Heart left ventricle (tissue), 16 donors: Measurements from ENCODE around the gene ZNF57. TPM values are rescaled to one million over a fixed set of nuclear protein-coding genes. Genes with fewer than 3 reads are reported as not detected.

ENCODE experiments used
- ATAC-seq, 4 donors: fragments of 200-7000 bp; cut with Tn5 transposase; one replicate each; pipeline ENCODE4 v1.9.1; 2020 to 2022; ENCODE audit warnings: moderate library complexity in 4 of 4, mild to moderate bottlenecking in 3 of 4, moderate number of reproducible peaks in 1 of 4
- DNase-seq, 5 donors: peaks; one replicate each; pipeline ENCODE4 v3.0.0-alpha.2; 2020
- H3K27ac ChIP-seq, 12 donors: fragments of 200-600 bp; sonication (generic) in 4 of 12; one replicate each; pipeline versions ENCODE4 v1.5.0 to v1.8.0; 2016 to 2022; ENCODE audit warnings: mild to moderate bottlenecking in 2 of 12
- H3K27me3 ChIP-seq, 9 donors: fragments of 200-600 bp; sonication (generic) in 2 of 9; one replicate each; pipeline versions ENCODE4 v1.5.1 to v1.8.0; 2016 to 2022; ENCODE audit warnings: mild to moderate bottlenecking in 3 of 9
- H3K36me3 ChIP-seq, 9 donors: fragments of 200-600 bp; sonication (generic) in 2 of 9; one replicate each; pipeline versions ENCODE4 v1.5.0 to v1.8.0; 2018 to 2022; ENCODE audit warnings: mild to moderate bottlenecking in 2 of 9
- H3K4me1 ChIP-seq, 12 donors: fragments of 200-600 bp; sonication (generic) in 4 of 12; one replicate each; pipeline versions ENCODE4 v1.5.0 to v1.8.0; 2016 to 2022; ENCODE audit warnings: mild to moderate bottlenecking in 3 of 12
- H3K4me3 ChIP-seq, 12 donors: fragments of 200-600 bp; sonication (generic) in 4 of 12; one replicate each; pipeline versions ENCODE4 v1.5.0 to v1.8.0; 2017 to 2022; ENCODE audit warnings: mild to moderate bottlenecking in 9 of 12, moderate library complexity in 4 of 12
- H3K9me3 ChIP-seq, 12 donors: fragments of 200-600 bp; sonication (generic) in 4 of 12; one replicate each; pipeline versions ENCODE4 v1.5.0 to v1.8.0; 2016 to 2022; ENCODE audit warnings: mild to moderate bottlenecking in 1 of 12
- CTCF ChIP-seq, 12 donors: fragments of 200-600 bp; sonication (generic) in 4 of 12; IDR thresholded peaks; one replicate each; pipeline versions ENCODE4 v1.5.0 to v1.8.0; 2018 to 2022; ENCODE audit warnings: antibody characterized with exemption in 12 of 12, mild to moderate bottlenecking in 5 of 12
- POLR2A ChIP-seq, 2 donors: fragments of 450-650 bp; IDR thresholded peaks; one replicate each; pipeline ENCODE4 v1.6.1; 2017; ENCODE audit warnings: antibody characterized with exemption in 2 of 2, mild to moderate bottlenecking in 2 of 2, moderate library complexity in 2 of 2
- WGBS, 4 donors: extraction: QIAGEN DNeasy Blood & Tissue Kit in 2 of 4; methylation state at CpG; one replicate each; pipeline versions ENCODE4 v1.1.5 to v1.1.7; 2013 to 2018; 5-methylcytosine and 5-hydroxymethylcytosine counted together
- intact Hi-C, 10 donors: fragments of 100-400 bp; cut with DNase I; formaldehyde crosslinking; loops; one replicate each; pipeline versions ENCODE4 v1.11.1 to v1.14.2; 2022
- polyA plus RNA-seq, 2 donors: library from polyadenylated mRNA; stranded (reverse); fragments of 200-250 nt; gene quantifications; one replicate each; pipeline ENCODE4 v1.2.3, GENCODE V29; 2013
- total RNA-seq, 9 donors: library from RNA; depleted of rRNA in 2 of 9; stranded (reverse); fragments of >200 nt in 2 of 9; fragmentation: NEBNext Ultra II Directional in 3 of 9; extraction: Animal tissue kit (Norgen Biotek cat#: 25700) in 3 of 9; gene quantifications; one replicate each; pipeline versions ENCODE4 v1.1.0 to v1.2.4, GENCODE V29; 2016 to 2023
- donor health status: ischemic (EF 13 %, LVEDD 7.1; RV severe dilation, severe dysfunction).
- donor health status: healthy with polysubstance abuse.
- donor health status: DM: no; HTN: yes; CAD: no.
- donor health status: DM: no; HTN: no; CAD: no.
- donor health status: ischemic (EF 25% LVEDD 6.9; RV normal size, moderate dysfunction).
- donor health status: ischemic (EF 25% LVEDD 5.7; RV mildly dilated, moderate dysfunction).
- donor health status: healthy.
- donor health status: DM: yes; HTN: yes; CAD: no.
- donor health status: ischemic (EF 35%, LVEDD 5.7; RV mildly dilated, moderate dysfunction).
- donor health status: nonischemic (EF 11% LVEDD 7.7; RV severe dilation, severe dysfunction).
- donor health status: DM: yes; HTN: yes; CAD: no.
- donor health status: PGD.
- donor health status: ischemic (EF 29% LVEDD 5.4; RV normal size, mild dysfunction).
- donor health status: nonischemic (EF 23%, LVEDD 6.1; RV moderate dilation, normal function).

The ZNF57 gene
- total and polyA plus RNA-seq, 11 donors, result 2.1 to 5.6 (median 3.3) TPM

- no peak for TF ChIP-seq POLR2A (IDR thresholded peaks at IDR 0.05)
- no peak for TF ChIP-seq CTCF (IDR thresholded peaks at IDR 0.05)
- Histone ChIP-seq H3K9me3 (no peaks in the 10 kb centered on the region), H3K4me3 (no peak overlapping the region), H3K27ac (no peak overlapping the region), H3K36me3 (peaks cover 0 to 15% (median 13%) of the 10 kb centered on the region in 9 donors), H3K4me1 (peaks cover 0 to 16% (median 7%) of the 10 kb centered on the region in 12 donors), H3K27me3 (no peaks in the 10 kb centered on the region)
- WGBS, 4 donors, result 87 to 92% (median 89%) methylated on average over 14 of the region's 14 CpGs
- no peak for DNase-seq
- intact Hi-C loops, result loop anchor here in 9 of 10 donors (5.0 to 10.0 kb wide), 3 partner anchors 41 to 58 kb away; partner anchors contain the start of gene ZNF57 (in 8 of the 9)
- no peak for ATAC-seq
Measured at GRCh38 chr19:2942928-2943640, 42.4 kb downstream of the ZNF57 start.

GRCh38 chr19:2944403-2944774, 43.7 kb downstream of the ZNF57 start:
- H3K4me3 ChIP-seq, result peak overlapping the region; percentile 38 to 99 (median 80)
- DNase-seq (peak in 1 of 5 donors; percentile 10), ATAC-seq (no peak)
- peaks cover 0 to 24% (median 14%) of the 10 kb centered on the region in 12 donors for H3K4me1 ChIP-seq
- no peaks in the 10 kb centered on the region for H3K27me3 ChIP-seq
- WGBS, 4 donors, result 3 to 8% (median 3%) methylated on average over 9 to 23 of the region's 23 CpGs
- peak overlapping the region in 10 of 12 donors; percentile 57 to 97 (median 92) for H3K27ac ChIP-seq
- H3K36me3 ChIP-seq, result peaks cover 0 to 5% (median 4%) of the 10 kb centered on the region in 9 donors
- TF ChIP-seq CTCF (IDR thresholded peaks at IDR 0.05) (no peak), POLR2A (IDR thresholded peaks at IDR 0.05) (no peak)
- H3K9me3 ChIP-seq, result no peaks in the 10 kb centered on the region
- intact Hi-C loops, result loop anchor here (2.0 to 10.0 kb wide), 4 partner anchors 42 to 60 kb away; partner anchors contain the start of gene ZNF57 (in 9 of the 10)

GRCh38 chr19:2944775-2945574, 44.2 kb downstream of the ZNF57 start, which contains the start of gene ZNF77:
Gene ZNF77 (minus strand): TSS chr19:2944971. CDS start chr19:2944840, 131 bp downstream.
- Histone ChIP-seq H3K9me3 (no peaks in the 10 kb centered on the region), H3K4me1 (peaks cover 0 to 29% (median 20%) of the 10 kb centered on the region in 12 donors), H3K4me3 (peak within 1 kb of the TSS; percentile 38 to 99 (median 80)), H3K27me3 (no peaks in the 10 kb centered on the region), H3K36me3 (no peaks in the 10 kb centered on the region), H3K27ac (peak within 1 kb of the TSS; percentile 33 to 97 (median 90))
- DNase-seq (peak; percentile 97 to 99 (median 99)), ATAC-seq (peak; percentile 98 to 100 (median 99))
- intact Hi-C loops, result loop anchor here (2.0 to 10.0 kb wide), 5 partner anchors 43 to 103 kb away; partner anchors contain the start of genes ZNF57 (in 9 of the 10) and ZNF555 (in 1 of the 10)
- 1 to 3% (median 2%) methylated on average over 36 to 74 of the region's 74 CpGs for WGBS, 4 donors
- no peak for TF ChIP-seq CTCF (IDR thresholded peaks at IDR 0.05)
- peak in 1 of 2 donors; percentile 19 for TF ChIP-seq POLR2A (IDR thresholded peaks at IDR 0.05)
